RPMI7951 (cell line): ENCODE results near the gene ANKRD44. TPM values are rescaled to one million over a fixed set of nuclear protein-coding genes. Genes with fewer than 3 reads are reported as not detected.
"Not testable (repeated sequence)": the region's sequence is repeated elsewhere in the genome, so short reads cannot be mapped to it uniquely, and the experiment has no call there.

Experiments
- DNase-seq: peaks from one replicate; pipeline ENCODE4 v3.0.0-alpha.2; 2012; ENCODE audit warnings: low read depth
- total RNA-seq: library from RNA; depleted of rRNA; stranded (reverse); fragments of >200 nt; shearing (Covaris generic); gene quantifications from 2 replicates; pipeline ENCODE4 v1.2.3, GENCODE V29; 2014; rRNA removed

ANKRD44 gene
- total RNA-seq = 10.8 and 11.3 TPM in 2 replicates

DNA sequence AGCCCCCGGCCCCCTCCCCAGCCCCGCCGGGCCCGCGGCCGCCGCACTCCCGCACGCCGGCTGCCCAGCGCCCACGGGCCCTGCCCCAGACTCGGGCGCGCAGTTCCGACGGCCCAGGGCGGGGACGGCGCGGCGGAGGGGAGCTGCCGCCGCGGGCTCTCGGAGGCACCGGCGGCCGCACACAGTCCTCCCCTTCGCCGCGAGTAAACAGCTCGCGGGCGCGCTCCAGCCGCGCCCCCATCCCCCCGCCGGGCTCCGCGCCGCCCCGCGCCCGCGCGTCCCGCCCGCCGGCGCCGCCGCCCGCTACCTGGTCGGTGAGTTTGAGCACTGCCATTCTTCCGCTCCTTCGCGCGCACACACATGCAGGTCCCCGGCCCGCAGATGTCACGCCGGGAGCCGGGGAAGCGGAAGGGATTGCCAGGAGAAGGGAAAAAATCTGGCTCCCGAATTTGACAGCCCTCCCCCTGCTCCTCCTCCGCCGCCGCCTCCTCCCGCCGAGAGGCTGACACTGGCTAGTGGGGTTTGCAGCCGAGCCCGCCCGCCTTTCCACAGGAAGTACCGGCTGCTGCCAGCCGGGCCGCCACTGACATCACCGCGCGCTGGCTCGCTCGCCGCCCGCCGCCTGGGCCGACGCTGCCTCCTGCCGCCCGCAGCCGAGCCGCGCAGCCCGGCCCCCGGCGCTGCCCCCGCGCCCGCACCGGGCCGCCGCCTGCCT lies at the start of gene ANKRD44:
ANKRD44 (minus strand) TSS at position 510 of the 715 bp plus-strand sequence; CDS start at position 334, 176 bp downstream.
- peak; percentile 89 for DNase-seq

- no peak for DNase-seq
Measured at GRCh38 chr2:197359859-197360258, 49.3 kb upstream of the ANKRD44 start.

GRCh38 chr2:197358931-197359330 lies 48.4 kb upstream of the ANKRD44 start:
- DNase-seq = peak; percentile 54

DNA sequence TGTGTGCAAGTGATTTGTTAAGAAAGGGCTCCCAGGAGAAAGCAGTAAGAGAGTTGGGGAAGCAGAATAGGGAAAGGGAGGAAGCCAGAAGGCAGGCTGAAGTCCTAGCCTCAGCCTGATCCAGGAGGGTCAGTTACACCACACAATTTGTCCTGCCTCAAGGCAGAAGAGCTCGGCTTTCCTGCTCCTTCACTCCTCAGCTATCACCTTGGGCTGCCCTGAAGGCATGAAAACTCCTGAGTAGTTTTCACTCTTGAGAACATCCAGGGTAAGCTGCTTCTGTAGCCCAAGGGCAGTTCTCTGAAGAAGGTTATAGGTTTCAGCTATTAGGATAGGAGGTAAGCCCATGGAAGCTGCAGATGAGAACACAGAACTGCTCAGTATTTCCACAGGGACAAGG lies 47.4 kb upstream of the ANKRD44 start:
- DNase-seq = no peak

DNA sequence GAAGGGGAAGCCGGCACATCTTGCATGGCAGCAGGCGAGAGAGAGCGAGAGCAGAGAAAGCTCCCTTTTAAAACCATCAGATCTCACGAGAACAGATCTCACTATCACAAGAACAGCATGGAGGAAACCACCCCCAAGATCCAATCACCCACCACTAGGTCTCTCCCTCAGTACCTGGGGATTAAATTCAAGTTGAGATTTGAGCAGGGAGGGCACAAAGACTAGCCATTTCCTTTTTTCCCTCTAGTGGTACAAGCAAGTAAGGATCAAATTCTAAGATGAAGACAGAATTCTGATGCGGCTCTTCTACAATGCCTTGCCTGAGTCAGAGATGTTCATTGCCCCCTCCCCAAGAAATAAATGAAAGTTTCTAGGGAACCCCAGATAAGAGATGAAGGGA lies 45.6 kb upstream of the ANKRD44 start:
- DNase-seq = peak; percentile 22

DNA sequence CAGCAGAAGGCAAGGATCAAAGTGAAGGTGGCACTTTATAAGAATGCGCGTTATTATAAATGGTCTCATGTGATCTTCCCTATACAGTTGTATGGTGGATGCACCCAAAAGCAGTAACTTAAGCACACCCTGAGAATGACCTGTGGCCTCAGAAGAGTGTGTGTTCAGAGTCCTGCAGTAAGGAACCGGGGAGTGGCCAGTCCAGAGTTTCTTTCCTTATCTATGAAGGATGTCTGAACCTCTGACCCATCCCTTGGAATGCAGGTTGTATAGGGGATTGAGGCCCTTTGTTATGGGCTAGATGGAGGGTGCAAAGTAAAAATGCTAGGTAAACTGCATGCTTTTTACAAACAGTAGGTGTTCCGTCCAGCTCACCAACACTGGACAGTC lies 43.6 kb upstream of the ANKRD44 start:
- no peak for DNase-seq

GRCh38 chr2:197353393-197354168 lies 43.0 kb upstream of the ANKRD44 start:
- DNase-seq = no peak

DNA sequence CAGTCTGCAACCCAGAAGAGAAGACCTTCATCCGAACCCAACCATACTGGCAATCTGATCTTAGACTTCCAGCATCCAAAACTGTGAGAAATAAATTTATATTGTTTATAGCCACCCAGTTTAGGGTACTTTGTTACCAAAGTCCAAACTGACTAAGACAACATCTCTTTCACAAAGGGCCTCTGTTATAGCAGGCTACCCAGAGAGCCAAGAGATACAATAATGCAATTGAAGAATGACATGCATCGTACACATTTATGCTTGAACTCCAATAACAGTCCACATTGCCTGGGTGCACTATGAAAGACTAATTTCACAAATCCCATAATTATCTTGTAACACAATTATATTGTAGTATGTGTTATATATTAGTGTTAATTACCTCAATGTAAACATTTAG lies 39.1 kb upstream of the ANKRD44 start:
- DNase-seq = no peak

GRCh38 chr2:197348721-197349360 lies 38.3 kb upstream of the ANKRD44 start:
- no peak for DNase-seq

DNA sequence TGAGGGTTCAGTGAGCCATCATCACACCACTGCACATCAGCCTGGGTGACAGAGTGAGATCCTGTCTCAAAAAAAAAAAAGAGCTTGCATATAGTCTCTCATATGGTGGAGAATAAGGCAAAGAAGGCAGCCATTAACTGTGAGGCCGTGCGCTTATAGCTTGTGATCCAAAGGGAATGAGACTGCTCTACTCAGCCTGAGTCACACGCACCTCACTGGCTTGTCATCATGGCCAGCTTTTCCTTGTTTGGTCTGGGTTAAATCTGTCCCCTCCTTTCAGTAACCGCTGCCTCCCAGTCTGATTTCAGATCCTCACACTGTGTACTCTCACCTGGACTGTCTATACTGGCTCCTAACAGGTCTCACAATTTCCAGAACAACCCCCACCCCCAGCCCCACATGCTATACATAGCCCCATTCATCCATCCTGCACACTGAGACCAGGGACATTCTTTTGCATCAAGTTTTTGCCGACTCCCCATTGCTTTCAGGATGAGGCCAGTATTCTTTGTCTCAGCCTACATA lies 35.3 kb upstream of the ANKRD44 start:
- peak; percentile 42 for DNase-seq

DNA sequence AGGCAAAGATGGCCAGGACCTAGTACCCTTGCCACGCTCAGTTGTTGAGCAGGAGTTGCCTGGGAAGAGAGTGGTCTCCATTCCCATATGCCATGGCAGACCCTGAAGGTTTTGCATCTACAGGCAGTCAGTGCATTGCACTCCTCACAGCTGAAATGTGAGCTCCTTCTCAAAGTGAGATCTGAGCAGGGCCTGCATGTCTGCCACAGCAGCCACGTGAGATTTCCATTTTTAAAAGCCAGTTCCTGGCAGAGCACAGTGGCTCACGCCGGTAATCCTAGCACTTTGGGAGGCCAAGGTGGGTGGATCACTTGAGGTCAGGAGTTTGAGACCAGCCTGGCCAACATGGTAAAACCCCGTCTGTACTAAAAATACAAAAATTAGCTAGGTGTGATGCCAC lies 33.4 kb upstream of the ANKRD44 start:
- not testable (repeated sequence) for DNase-seq

DNA sequence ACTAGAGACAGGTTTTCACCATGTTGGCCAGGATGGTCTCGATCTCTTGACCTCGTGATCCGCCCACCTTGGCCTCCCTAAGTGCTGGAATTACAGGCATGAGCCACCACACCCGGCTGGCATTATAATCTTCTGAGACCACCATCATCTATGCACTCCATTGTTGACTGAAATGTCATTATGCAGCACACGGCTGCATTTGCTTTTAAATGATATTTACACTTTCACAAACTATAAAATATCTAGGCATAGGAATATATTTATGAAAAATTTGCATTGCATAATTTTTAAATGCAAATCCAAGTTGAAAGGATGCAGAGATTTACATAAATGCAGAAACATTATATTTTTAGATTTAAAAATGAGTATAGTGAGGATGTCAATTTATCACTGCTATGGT lies 30.0 kb upstream of the ANKRD44 start:
- no peak for DNase-seq

DNA sequence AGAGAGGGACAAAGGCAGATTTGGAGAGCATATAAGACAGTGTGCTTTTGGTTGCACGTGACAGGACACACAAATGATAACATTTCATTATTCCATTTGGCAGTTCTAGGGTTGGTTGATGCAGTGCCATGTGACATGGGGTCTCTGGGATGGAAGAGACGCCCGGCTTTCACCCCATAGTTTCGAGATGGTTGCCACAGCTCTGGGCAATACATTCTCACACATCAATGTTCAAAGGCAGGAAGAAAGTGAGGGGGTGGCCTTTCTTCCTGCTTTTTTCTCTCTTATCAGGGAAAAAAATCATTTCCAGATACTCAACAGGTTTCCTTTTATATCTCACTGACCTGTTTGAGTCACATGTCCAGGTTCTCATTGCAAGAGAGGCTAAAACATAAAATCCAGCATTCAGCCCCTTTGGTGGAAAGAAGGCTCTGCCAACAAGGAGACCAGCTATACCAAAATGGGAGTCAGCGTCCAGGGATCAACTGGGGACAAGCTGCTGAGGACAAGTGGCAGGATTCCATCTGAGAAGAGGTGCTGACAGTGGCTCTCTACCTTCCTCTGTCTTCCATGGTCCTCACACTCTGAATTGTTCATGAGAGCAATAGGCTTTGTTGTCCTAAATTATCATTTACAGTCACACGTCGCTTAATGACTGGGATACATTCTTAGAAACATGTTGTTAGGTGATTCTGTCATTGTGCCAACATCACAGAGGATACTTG lies 29.1 kb upstream of the ANKRD44 start:
- no peak for DNase-seq

- no peak for DNase-seq
Measured at GRCh38 chr2:197339016-197339415, 28.4 kb upstream of the ANKRD44 start.

GRCh38 chr2:197332641-197333040 lies 22.1 kb upstream of the ANKRD44 start:
- no peak for DNase-seq

- no peak for DNase-seq
Measured at GRCh38 chr2:197328461-197328860, 17.9 kb upstream of the ANKRD44 start.

DNA sequence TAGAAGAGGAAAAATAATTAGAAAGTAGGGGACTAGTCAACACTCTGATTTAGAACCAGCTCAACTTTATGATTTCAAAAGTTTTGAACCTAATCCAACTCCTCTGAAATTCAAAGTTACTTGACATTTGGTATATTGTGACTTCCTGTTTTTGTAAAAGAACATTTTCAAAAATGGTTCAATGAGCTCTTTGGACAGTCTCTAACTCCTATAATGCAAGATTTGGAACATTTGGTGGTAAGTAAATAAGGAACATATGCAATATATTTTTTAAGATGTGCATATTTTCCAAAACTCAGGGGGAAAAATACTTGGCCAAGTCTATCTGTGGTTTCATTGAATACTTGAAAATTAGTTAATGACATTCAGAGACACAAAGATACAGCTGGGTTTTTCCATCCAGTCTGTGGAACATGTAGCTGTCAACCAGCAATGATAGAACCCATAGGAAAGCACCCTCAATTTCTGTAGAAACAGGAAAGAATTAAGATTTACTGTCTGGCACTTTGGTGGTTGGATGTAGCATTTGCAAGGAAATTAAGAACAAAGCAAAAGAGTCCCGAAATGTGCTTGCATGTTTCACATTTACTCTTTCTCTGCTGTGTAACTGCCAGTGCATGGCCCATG lies 17.0 kb upstream of the ANKRD44 start:
- no peak for DNase-seq

GRCh38 chr2:197327073-197327471 lies 16.5 kb upstream of the ANKRD44 start:
- DNase-seq = no peak

DNA sequence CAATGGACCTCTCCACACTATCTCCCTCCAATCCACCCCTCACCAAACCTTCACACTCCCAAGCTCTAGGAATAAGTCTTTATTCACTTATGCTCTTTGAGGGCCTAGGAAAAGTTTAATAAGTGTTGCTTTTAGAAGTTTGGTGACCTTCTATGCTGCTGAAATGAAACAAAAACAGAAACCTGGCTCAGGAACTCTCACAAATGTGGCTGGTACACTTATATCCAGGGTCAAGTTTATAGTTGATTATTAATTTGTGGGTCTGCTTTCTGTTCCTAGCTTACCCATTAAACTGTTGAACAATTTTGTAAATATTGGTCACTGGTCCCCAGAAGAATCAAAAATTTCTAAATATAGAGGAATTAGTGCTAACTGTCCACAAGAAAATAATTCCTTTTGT lies 14.2 kb upstream of the ANKRD44 start:
- DNase-seq = no peak

DNA sequence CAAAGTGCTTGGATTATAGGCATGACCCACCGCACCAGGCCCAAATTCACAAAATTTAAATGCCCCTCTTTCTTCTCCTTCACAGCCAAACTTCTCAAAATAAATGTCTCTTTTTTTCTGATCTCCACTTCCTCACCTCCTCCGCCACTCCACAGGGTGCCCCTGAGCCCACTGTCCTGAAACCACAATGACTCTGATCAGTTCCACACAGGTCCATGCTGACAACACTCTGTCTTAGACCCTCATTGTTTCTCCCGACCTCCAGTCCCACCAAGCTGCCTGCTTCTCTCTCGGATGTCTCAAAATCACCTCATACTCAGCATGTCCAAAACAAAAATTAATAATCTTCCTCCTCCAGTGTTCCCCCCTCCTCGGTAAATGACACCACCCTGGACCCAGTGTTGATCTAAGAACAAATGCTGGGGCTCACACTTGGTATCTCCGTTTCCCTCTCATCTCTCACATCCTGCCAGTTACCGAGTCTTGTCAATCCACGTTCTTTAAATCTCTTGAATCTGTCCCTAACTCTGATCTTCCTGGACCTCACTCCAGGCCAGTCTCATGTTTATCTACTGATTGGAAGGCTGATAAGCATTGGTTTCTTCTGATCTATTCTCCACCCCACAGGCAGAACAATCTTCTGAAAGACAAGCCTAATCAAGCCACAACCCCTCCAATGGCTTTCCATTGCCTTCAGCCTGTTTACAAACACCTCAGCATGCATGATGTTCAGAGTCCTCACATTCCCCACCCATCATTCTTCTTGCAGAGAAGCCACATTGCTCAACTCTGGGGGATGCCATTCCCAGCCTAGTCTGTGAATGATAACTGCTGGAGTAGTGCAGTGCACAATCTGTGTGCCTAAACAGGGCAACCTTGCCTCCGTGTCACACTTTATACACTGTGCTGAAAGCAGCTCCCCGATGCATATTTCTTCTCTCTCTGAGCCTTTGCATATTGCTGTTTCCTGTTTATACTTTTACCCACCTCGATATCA lies 12.4 kb upstream of the ANKRD44 start:
- no peak for DNase-seq
